Esophagus muscularis mucosa (tissue), 4 donors: ENCODE measurements around the gene PAX3. TPM values are rescaled to one million over a fixed set of nuclear protein-coding genes. Genes with fewer than 3 reads are reported as not detected.
A peak's percentile ranks its signal among the peaks of the same experiment; 100 is the strongest.

Experiments used
- DNase-seq: peaks from one replicate; pipeline ENCODE4 v3.0.0-alpha.2; 2017; ENCODE audit errors: extremely low spot score
- H3K27ac ChIP-seq, 4 donors: fragments of 200-600 bp; sonication (generic); replicated peaks in 1 of 4; 1 replicate in 3 of 4; 2 replicates in 1 of 4; pipeline ENCODE4 v1.5.1; 2016 to 2019; ENCODE audit warnings: mild to moderate bottlenecking in 1 of 4
- H3K27me3 ChIP-seq, 4 donors: fragments of 200-600 bp; sonication (generic); one replicate each; pipeline versions ENCODE4 v1.5.1 to v1.6.0; 2016 to 2019
- H3K36me3 ChIP-seq, 4 donors: fragments of 200-600 bp; sonication (generic); one replicate each; pipeline ENCODE4 v1.5.1; 2016 to 2019
- H3K4me1 ChIP-seq, 4 donors: fragments of 200-600 bp; sonication (generic); one replicate each; pipeline ENCODE4 v1.5.1; 2016 to 2019
- H3K4me3 ChIP-seq, 4 donors: fragments of 200-600 bp; sonication (generic); 1 replicate in 2 of 4; 2 replicates in 2 of 4; pipeline ENCODE4 v1.5.1; 2016 to 2019; ENCODE audit warnings: mild to moderate bottlenecking in 4 of 4, moderate library complexity in 1 of 4
- H3K9me3 ChIP-seq, 4 donors: fragments of 200-600 bp; sonication (generic); 1 replicate in 3 of 4; 2 replicates in 1 of 4; pipeline ENCODE4 v1.5.1; 2016 to 2019
- EP300 ChIP-seq: sonication (generic); formaldehyde crosslinking; IDR thresholded peaks from one replicate; pipeline ENCODE4 v1.6.1; 2017; ENCODE audit warnings: antibody characterized with exemption
- POLR2A ChIP-seq: fragments of 450-650 bp; IDR thresholded peaks from one replicate; pipeline ENCODE4 v1.6.1; 2017; ENCODE audit warnings: antibody characterized with exemption, moderate library complexity, mild to moderate bottlenecking, low read depth
- POLR2AphosphoS5 ChIP-seq, 2 donors: sonication (generic); formaldehyde crosslinking; IDR thresholded peaks; one replicate each; pipeline ENCODE4 v1.6.1; 2017; ENCODE audit warnings: antibody characterized with exemption in 2 of 2
- WGBS: methylation state at CpG from one replicate; pipeline ENCODE4 v1.1.5; 2018; 5-methylcytosine and 5-hydroxymethylcytosine counted together
- intact Hi-C: fragments of 100-400 bp; cut with DNase I; formaldehyde crosslinking; loops from one replicate; pipeline ENCODE4 v1.15.1; 2023
- total RNA-seq, 4 donors: library from RNA; depleted of rRNA; stranded (reverse); fragments of >200 nt; gene quantifications; one replicate each; pipeline versions ENCODE4 v1.1.0 to v1.2.1, GENCODE V29; 2016
- TF ChIP-seq, protein P1 (sequence below), 3 experiments: fragments of 200-600 bp in 2 of 3; fragments of 450-650 bp in 1 of 3; sonication (generic) in 2 of 3; IDR thresholded peaks; one replicate each; pipeline ENCODE4 v1.5.1; 2017 to 2019; ENCODE audit warnings: antibody characterized with exemption in 3 of 3, mild to moderate bottlenecking in 2 of 3, moderate library complexity in 1 of 3

The PAX3 gene
- not detected for total RNA-seq

DNA sequence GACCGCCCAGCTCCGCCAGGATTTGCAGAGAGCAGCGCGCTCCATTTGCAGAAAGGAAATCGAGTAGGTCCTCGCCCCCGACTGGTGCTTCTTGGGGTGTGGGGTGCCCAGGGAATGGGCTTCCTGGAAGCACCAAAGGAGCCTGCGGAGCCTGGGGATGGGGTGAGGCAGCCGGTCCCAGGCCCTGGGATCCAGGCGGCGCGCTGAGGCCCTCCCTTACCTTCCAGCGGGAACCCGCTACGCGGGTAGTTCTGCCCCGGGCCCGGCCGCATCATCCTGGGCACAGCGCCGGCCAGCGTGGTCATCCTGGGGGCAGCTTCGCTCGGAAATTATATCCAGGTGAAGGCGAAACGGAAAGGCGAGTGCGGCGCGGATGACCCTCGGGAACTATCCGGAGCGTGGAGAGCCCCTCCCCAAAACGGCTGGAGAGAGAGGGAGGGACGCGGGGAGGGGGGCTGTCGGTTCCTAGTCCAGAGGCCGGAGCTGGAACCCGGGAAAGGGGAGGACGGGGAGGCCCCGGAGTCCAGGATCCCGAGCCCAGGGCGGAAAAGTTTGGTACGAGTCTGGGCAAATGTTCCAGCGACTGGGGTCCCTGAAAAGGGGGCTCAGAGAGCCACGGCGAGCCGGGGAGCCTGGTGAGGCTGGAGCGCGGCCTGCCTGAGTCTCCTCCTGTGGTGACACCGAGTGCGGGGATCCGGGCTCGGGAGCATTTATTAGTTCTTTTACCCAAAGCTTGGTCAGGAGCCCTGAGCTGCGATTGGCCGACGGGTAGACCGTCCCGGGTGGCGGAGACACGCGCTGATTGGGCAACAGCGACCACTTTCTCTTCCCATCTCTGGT, at the start of gene PAX3:
PAX3 (minus strand) TSS at position 688 of the 840 bp plus-strand sequence; CDS start at position 305, 383 bp downstream.
- Histone ChIP-seq H3K4me1 (peaks cover 18 to 85% (median 74%) of the 10 kb centered on the region in 4 donors), H3K27ac (no peak within 1 kb of the TSS), H3K27me3 (peaks cover 9 to 100% (median 97%) of the 10 kb centered on the region in 4 donors), H3K9me3 (no peaks in the 10 kb centered on the region), H3K4me3 (peak within 1 kb of the TSS; percentile 9 to 32 (median 30)), H3K36me3 (no peaks in the 10 kb centered on the region)
- no peak for TF ChIP-seq POLR2A
- TF ChIP-seq, protein P1, sequence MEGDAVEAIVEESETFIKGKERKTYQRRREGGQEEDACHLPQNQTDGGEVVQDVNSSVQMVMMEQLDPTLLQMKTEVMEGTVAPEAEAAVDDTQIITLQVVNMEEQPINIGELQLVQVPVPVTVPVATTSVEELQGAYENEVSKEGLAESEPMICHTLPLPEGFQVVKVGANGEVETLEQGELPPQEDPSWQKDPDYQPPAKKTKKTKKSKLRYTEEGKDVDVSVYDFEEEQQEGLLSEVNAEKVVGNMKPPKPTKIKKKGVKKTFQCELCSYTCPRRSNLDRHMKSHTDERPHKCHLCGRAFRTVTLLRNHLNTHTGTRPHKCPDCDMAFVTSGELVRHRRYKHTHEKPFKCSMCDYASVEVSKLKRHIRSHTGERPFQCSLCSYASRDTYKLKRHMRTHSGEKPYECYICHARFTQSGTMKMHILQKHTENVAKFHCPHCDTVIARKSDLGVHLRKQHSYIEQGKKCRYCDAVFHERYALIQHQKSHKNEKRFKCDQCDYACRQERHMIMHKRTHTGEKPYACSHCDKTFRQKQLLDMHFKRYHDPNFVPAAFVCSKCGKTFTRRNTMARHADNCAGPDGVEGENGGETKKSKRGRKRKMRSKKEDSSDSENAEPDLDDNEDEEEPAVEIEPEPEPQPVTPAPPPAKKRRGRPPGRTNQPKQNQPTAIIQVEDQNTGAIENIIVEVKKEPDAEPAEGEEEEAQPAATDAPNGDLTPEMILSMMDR (IDR thresholded peaks at IDR 0.05) = no peak
- no peak for TF ChIP-seq EP300
- no peak for TF ChIP-seq POLR2AphosphoS5 (IDR thresholded peaks at IDR 0.05)
- intact Hi-C loops = no loop called here
- WGBS = 8% methylated on average over 5 of the region's 63 CpGs
- DNase-seq = peak; percentile 88

DNA sequence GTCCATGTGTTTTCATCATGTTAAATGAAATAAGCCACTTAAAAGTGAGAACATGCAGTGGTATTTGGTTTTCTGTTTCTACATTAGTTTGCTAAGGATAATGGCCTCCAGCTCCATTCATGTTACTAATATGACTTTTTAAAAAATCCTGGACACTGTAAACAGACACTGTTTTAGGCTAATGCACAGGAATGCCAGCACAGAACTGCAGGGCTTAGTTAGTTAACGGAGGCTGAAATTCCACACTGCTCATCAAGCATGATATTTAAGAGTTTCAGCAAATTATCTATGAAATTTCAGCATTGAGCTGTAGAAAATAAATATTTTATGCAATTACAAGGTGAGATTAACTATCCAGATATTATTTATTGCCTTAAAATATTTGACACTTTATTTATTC, 42.5 kb upstream of the PAX3 start:
- WGBS = 91% methylated on average over 1 of the region's 1 CpG
- no peak overlapping the region for H3K27ac ChIP-seq

DNA sequence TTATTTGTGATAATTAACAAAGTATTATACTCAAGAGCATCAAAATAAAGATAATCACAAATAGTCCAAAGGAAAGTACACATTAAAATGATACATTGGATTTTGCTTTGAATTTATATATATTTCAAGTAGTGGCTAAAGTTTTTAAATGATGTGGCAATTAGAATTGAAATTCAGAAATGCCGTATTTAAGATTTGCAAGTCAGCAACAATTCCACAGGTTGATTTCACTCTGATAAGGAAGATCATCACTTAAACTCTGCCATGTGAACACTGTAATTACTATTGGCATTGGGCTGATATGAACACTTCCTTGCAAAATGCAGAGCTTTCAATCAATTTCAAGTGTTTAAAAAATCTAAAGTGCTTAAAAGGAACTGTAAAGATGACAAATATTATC, 39.6 kb upstream of the PAX3 start:
- Histone ChIP-seq H3K9me3 (peaks cover 0 to 15% (median 7%) of the 10 kb centered on the region in 4 donors), H3K4me3 (no peak overlapping the region), H3K4me1 (no peaks in the 10 kb centered on the region), H3K36me3 (no peaks in the 10 kb centered on the region), H3K27ac (no peak overlapping the region), H3K27me3 (no peaks in the 10 kb centered on the region)
- DNase-seq = no peak
- 97% methylated on average over 1 of the region's 1 CpG for WGBS
- no peak for TF ChIP-seq EP300
- TF ChIP-seq, protein P1 (IDR thresholded peaks at IDR 0.05) = no peak
- no peak for TF ChIP-seq POLR2AphosphoS5 (IDR thresholded peaks at IDR 0.05)
- no peak for TF ChIP-seq POLR2A
- intact Hi-C loops = no loop called here

More for the DNA sequence above, 42.5 kb upstream of the PAX3 start:
- H3K36me3 ChIP-seq = no peaks in the 10 kb centered on the region
- no peaks in the 10 kb centered on the region for H3K9me3 ChIP-seq
- intact Hi-C loops = no loop called here
- H3K4me3 ChIP-seq = no peak overlapping the region
- no peak for DNase-seq
- no peaks in the 10 kb centered on the region for H3K27me3 ChIP-seq
- H3K4me1 ChIP-seq = no peaks in the 10 kb centered on the region
- TF ChIP-seq POLR2A = no peak
- no peak for TF ChIP-seq POLR2AphosphoS5 (IDR thresholded peaks at IDR 0.05)
- TF ChIP-seq EP300 = no peak
- TF ChIP-seq, protein P1 (IDR thresholded peaks at IDR 0.05) = no peak

DNA sequence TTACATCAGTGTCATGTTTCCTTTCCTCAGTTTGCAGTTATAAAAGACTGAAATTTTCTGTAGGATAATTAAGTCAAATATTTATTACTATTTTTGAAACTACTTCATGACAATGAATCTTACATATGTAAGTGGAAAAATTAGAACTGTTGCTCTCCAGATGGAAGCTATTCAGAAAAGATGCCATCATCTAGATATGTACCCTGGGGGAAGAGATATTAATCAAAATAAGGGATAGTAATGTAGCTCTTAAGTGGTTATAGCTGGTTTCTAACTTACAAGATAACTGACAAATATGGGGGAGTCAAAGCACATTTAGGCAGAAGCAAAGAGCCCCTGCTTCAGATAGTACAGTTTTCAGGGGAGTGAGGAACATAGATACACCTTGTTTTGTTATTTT, 38.1 kb upstream of the PAX3 start:
- H3K4me3 ChIP-seq = no peak overlapping the region
- H3K4me1 ChIP-seq = no peaks in the 10 kb centered on the region
- peaks cover 0 to 15% (median 7%) of the 10 kb centered on the region in 4 donors for H3K9me3 ChIP-seq
- H3K27me3 ChIP-seq = no peaks in the 10 kb centered on the region
- intact Hi-C loops = no loop called here
- DNase-seq = no peak
- no peaks in the 10 kb centered on the region for H3K36me3 ChIP-seq
- TF ChIP-seq POLR2AphosphoS5 (IDR thresholded peaks at IDR 0.05) (no peak), POLR2A (no peak), EP300 (no peak)
- TF ChIP-seq, protein P1 (IDR thresholded peaks at IDR 0.05) = no peak
- no peak overlapping the region for H3K27ac ChIP-seq
